Raji (cell line): ENCODE data around the gene STUB1.

Experiments used
- POLR2A ChIP-seq: IDR thresholded peaks from 2 replicates; pipeline ENCODE4 v1.6.1; 2011; ENCODE audit warnings: low read depth, low read length, control low read depth; ENCODE audit not compliant: insufficient read depth

The STUB1 gene

DNA sequence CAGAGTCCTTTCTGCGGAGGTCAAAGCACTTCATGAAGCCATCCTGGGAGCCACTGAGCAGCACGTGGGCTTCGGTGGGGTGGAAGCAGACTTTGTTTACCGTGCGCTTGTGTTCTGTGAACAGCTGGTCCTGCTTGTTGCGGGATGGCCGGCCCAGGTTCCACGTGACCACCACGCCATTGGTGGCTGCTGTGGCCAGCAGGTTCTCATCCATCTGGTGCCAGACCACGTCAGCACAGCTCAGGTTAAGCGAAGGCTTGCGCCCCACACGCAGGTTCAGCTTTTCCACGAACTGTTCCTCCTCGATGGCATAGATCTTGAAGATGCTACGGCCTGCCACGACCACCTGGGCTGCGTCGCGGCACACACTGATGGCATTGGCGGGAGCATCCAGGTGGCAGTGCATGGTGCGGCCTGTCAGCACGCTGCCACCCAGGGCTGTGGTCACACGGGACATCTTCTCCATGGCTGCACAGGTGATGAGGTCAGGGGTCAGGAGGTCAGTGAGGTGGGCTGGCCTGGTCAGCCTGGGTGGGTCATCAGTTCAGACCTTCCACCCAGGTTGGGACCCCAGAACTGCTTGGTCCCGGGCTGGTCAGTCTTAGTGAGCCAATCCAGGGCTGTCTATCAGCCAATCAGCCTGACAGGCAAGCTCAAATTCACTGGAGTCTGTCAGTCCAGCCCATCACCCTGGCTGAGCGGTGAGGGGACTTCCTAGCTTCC lies 9.1 kb downstream of the STUB1 start:
- TF ChIP-seq POLR2A, result peak; percentile 44; the same call in 1 of the 2 replicates

DNA sequence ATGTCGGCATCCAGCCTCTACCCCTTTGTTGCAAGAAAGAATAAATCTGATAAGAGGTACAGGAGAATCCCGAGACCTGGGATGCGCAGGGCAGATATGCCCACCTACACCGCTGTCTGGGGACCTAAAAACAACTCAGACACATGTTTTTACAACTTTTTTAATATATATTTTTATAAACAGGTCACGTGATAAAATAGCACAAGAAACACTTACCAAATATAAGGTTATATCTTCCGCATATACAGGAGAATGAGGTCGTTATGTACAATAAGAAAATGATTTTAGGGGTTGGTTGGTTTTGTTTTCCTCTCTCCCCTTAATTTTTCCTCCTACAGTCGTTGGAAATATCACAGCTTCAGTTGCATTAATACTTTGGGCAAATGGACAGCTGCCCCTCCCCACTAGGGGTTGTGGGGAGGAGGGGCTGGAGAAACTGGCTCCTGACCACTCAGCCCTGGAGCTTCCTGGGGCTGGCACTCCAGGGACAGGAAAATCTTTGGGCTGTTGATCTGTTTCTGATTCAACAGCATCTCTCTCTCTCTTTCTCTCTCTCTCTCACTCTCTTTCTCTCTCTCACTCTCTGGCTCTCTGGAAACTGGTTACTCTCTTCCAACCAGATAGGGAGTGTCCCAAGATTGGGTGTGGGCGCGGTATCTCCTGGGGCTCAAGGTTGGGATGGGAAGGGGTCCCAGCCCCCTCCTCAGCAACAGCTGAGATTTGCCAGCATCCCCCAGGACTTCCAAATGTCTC lies 12.3 kb downstream of the STUB1 start:
- no peak for TF ChIP-seq POLR2A

DNA sequence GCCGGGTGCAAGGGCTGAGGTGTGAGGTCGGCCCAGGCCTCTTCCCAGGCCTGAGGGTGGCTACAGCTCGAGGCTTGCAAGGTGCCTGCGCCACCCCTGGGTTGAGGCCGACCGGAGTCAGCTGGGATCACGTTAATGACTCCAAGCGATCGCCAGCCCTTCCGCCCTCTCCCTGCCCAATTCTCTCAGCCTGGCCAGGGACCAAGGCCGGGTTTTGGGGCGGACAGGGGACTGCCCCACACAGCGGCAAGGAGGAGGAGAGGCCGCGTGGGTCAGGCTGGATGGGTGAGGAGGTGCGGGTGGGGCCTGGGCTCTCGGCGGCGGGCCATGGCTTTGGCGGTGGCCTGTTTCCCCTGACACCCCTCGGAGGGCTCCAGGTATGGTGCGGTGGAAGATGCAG lies 13.2 kb downstream of the STUB1 start:
- no peak for TF ChIP-seq POLR2A

DNA sequence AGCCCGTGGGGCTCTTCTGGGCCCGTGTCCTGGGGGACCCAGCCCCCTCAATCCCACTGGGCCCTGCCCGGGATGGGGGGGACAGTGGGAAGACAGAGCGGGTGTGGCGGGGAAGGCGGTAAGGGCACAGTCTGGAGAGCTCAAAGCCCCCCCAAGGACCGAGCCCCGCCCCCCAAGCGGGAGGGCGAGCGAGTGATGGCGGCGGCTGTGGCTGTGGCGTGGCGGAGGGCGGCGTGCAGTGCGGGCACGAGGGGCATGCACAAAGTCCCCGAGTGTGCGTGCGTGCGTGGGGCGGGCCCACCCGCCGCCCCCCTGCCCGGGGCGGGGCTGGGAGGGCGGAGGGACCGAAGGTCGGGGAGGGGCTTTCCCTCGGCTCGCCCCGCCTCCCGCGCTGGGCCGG lies 13.6 kb downstream of the STUB1 start:
- no peak for TF ChIP-seq POLR2A

DNA sequence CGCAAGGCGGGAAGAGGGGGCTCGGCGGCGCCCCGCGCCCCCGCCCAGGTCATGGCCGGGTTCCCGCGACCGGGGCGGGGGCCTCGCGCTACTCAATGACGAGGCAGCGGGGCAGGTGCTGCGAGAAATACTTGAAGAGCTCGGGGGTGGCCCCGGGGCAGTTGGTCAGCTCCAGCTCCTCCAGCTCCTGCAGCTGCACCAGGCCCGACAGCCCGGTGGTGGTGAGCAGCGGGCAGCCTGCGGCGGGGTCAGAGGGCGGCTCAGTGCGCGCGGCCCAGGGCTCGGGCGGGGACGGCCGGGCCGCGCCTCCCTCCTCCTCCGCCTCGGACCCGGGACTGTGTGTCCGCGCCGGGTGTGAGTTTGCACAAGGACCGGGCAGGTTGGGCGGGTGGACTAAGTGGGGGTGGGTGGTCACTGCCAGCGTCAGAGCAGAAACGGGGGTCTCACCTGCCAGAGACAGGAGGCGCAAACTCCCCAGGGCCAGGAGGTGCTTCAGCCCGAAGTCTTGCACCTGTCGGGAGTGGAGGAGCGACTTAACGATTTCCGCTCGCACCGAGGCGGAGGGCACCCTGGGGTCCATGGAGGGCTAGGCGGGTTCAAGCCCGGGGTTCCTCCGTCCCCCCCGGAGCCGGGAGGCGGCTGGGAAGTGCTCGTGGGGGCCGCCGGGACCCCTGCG lies 14.1 kb downstream of the STUB1 start:
- TF ChIP-seq POLR2A, result no peak

DNA sequence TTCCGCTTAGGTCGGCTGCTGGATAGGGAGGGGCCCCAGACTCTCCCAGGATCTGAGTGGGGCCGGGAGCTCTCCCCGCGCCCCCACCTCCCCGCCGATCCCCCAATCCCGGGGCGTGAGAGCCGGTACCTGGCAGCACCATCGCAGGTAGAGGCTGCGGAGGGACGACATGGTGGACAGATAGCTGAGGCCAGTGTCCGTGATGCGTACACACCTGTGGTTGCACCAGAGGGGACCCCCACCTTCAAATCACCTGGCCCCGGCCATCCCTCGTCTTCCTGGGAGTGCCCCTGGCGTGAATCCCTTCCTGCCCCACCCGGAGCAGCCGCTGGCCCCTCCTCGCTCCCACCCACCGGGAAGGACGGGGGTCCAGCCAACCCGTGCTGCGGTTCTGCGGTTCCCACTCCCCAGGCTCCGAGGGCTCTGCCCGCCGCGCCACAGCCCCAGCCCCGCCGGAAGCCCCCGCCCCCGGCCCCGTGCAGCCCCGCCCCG lies 14.7 kb downstream of the STUB1 start:
- no peak for TF ChIP-seq POLR2A

DNA sequence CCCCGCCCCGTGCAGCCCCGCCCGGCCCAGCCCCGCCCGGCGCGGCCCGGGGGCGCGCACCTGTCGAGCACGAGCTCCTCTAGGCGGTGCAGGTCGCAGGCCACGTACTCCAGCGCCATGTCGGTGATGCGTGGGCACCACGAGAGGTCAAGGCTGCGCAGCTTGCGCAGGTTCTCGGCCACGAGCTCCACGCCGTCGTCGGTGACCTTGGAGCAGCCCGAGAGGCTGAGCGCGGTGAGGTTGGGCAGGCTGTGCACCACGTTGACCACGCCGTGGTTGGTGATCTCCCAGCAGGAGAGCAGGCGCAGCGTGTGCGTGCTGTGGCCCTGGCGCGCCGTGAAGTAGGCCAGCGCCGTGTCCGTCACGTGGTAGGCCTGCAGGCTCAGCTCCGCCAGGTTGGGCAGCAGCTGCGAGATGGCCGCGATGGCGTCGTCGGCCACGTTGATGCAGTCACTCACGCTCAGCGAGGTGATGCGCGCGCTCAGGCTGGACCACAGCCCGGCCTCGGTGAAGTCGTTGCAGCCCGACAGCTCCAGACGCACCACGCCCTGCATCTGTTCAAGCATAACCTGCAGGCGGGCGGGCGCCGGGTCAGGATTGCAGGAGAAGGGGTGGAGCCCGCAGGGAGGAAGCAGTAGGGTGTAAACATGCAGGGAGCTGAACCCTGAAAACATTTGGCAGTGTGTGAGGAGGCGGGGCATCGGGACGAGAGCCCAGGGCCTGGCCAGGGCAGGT lies 15.3 kb downstream of the STUB1 start:
- no peak for TF ChIP-seq POLR2A

DNA sequence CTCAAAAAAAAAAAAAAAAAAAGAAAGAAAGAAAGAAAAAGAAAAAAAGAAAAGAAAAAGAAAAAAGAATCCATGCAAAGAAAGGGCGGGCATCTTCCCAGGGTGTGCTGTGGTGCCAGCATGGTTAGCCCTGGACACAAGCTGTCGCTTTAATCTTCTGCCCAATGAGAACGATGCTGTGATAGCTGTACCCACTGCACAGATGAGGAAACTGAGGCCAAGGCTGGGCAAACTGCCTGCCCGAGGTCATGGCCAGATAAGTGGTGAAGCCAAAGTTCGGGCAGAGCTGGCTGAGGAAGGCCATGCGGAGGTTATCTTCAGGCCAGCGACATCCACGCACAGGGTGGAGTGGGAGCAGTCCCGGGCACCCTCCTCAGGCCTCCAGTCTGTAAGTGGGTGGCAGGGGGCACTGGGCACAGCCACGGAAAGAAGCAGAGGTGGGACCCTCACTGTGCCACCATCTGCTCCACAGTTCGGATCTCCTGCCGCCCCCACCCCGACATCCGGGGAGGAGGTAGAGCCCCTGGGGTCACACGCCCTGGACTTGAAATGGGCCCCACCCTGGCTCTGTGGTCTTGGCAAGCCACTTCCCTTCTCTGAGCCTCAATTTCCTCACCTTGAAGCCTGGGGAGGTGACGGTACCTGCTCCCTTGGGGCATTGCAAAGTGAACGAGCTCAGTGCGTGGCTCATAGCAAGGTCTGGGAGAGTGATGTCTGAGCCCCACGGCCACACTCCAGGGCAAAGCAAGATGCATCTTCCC lies 18.9 kb downstream of the STUB1 start:
- TF ChIP-seq POLR2A, result no peak

DNA sequence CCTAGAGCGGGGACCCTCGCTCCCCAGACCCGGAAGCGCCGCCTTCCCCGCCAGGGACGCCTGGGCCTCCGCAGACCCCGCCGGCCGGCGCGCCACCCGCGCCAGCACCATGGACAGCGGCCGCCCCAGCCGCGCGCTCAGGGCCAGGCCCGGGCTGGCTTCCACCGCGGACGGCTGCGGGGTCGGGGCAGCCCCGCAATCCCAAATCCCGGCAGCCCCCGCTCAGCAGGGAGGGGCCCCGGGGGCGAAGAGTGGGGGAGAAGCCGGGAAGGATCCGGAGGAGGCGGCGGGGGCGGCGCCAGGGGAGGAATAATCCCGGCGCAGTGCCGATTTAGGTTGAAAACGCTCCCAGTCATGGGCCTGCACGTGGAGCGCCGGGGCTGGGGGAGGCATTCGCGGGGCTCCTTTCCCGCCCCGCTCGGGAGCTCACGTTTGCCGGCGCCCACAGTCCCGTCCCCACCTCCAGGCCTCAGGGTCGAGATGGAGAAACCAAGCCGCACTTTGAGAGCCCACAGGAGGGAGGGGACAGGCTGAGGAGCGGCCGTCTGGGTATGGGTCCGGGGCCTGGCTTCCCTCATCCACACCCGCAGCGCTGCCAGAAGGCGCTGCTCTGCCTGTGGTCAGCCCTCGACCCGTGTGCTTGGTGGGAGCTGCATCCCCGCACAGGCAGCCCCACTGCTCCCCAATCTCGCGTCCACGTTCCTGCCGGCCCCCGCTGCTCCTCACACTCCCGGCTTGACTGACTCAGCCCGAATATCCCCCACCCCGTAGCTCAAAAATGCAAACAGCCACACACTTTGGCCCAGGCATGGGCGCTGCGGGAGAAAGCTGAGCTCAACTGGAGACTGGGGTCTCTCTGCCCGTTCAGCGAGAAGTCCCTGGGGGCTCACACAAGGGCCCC lies 20.7 kb downstream of the STUB1 start:
- TF ChIP-seq POLR2A, result no peak

DNA sequence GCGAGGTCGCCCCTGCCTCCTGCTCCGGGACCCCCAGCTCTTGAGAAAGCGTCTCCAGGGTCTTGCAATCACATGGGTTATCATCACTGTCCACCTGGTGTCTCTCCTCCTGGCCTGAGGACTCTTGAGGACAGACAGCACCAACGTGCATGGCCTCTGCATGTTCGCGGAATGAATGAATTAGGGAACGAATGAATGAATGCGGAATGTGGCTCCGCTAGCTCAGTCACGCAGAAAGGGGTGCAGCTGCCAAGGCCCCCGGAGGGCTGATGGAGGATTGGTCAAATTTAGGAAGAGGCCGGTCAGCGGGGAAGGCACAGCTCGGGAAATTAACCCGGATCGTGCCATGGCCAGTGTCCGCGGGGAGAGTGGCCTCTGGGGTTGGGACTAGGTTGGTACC lies 22.1 kb downstream of the STUB1 start:
- no peak for TF ChIP-seq POLR2A

DNA sequence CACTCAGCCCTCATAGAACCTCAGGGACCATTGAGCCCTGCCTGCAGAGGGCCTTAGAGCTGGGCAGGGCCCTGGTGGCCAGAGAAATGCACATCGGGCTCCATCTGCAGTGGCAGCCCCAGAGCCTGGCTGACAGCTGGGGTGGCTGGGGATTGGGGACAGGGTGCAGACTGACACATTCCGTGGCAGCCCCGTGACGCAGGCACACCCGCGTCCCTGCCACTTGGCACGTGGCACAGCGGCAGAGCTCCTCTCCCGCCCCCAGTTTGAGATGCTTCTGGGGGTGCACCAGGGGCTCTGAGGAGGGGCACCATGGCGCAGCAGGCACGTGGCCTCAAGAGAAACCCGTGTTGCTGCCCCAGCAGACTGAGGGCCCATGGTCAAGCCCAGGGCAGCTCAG lies 23.2 kb downstream of the STUB1 start:
- no peak for TF ChIP-seq POLR2A

DNA sequence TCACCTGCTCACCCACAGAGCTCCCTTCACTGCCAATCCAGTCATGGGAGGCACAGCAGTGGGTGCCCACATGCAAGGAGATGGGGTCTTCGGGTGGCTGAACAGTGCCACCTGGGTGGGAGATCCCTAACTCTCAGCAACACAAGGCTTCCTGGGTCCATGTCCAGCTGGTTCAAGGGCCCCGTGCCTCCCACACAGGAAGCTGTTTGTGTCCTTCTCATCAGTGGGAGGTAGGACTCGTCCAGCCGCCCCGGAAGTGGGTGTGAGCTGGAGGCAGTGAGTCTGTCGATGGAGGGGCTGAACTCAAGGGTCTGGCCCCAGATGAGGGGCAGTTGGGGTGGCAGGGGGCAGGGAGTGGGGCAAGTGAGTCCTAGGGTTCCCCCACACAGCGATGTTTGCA lies 23.8 kb downstream of the STUB1 start:
- TF ChIP-seq POLR2A, result no peak

DNA sequence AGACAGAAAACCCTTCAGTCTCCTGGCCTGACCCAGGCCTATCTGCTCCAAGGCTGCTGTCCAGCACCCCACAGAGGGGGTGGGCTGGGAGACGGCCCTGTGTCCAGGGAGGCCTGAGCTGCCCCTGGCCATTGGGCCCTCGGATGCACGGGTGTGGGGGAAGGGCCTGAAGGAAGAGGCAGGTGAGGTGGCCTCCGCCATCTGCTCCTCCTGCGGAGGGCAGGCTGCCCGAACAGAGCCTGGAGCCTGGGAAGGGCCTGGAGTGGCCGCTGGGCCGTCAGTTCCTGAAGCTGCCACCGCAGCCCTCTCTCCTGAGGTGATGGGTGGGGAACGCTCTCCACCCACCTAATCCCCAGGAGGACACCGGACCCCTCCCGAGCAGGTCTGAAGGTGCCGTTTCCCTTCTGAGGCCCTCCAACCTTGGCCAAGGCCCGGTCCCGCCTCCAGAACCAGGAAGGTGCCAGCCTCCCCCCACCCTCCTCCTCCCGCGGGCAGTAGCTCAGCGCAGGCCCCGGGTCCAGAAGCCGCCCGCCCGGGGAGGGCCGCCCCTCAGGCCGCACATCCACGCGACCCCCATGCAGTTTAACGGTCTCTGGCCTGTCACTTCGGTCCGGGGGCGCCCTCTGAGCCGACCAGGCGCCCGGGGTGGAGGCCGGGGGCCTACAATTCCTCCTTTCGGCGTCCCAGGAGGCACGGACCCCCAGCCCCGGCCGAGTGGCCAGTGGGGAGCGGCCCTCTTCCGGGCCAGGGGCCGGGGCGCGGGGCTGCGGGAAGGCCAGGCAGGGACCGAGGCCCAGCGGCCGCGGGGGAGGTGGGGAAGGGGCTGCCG lies 24.6 kb downstream of the STUB1 start:
- TF ChIP-seq POLR2A, result no peak
